ENCODE data around the gene TEX50.

- TF ChIP-seq POLR2A (IDR thresholded peaks at IDR 0.05), result no peak
- no peak for TF ChIP-seq CTCF (IDR thresholded peaks at IDR 0.05)
Measured at GRCh38 chr1:173660306-173660705, 25.2 kb downstream of the TEX50 start.
